ENCODE results near the gene ATP6V0B. TPM values are rescaled to one million over a fixed set of nuclear protein-coding genes. Genes with fewer than 3 reads are reported as not detected.

Gene ATP6V0B
- total and polyA plus RNA-seq, 2 donors (not counting 3 experiments of a cell fraction or from before 2014, with no cell fraction given): 110 to 325 TPM

GRCh38 chr1:43979528-43980254, 4.9 kb downstream of the ATP6V0B start:
- ChIA-PET POLR2A (no interaction called here), CTCF (no interaction called here)
- intact Hi-C loops (cut with micrococcal nuclease): loop anchor here (1.0 kb wide), 1 partner anchor 12 kb away; the partner anchor contains the start of gene CCDC24
- H3K4me3 ChIP-seq (replicated peaks in 1 of 3; ENCODE audit: insufficient read depth in 1 of 3, low read depth in 1 of 3, low read length in 3 of 3): peak overlapping the region; percentile 46 to 66 (median 50)
- H4K20me1 ChIP-seq (replicated peaks; ENCODE audit: control insufficient read depth, extremely low read depth, insufficient read depth, low read length): no peaks in the 10 kb centered on the region
- no peaks in the 10 kb centered on the region for H3K9me1 ChIP-seq (replicated peaks; ENCODE audit: control insufficient read depth, extremely low read depth, insufficient read depth, low read length)
- H3K27me3 ChIP-seq (ENCODE audit: control insufficient read depth in 2 of 2, insufficient read depth in 2 of 2, low read length in 2 of 2): no peaks in the 10 kb centered on the region
- peak; percentile 55 for FAIRE-seq
- H3K79me2 ChIP-seq (ENCODE audit: control insufficient read depth, insufficient read depth, low read length): peaks cover 47% of the 10 kb centered on the region
- H2AFZ ChIP-seq (ENCODE audit: low read depth, low read length): peak overlapping the region; percentile 47
- peaks cover 0 to 12% of the 10 kb centered on the region in 2 experiments for H3K36me3 ChIP-seq (ENCODE audit: control insufficient read depth in 2 of 2, extremely low read depth in 1 of 2, insufficient read depth in 2 of 2, low read length in 2 of 2)
- TF ChIP-seq MYC (IDR thresholded peaks at IDR 0.05; ENCODE audit: low read depth, low read length) (peak; percentile 95), MAX (IDR thresholded peaks at IDR 0.05; ENCODE audit: insufficient read depth, insufficient read length) (peak; percentile 71), FOS (IDR thresholded peaks at IDR 0.05; ENCODE audit: borderline replicate concordance, insufficient read depth, low read length) (no peak)
- peak overlapping the region; percentile 53 for H3K4me2 ChIP-seq (ENCODE audit: insufficient read depth, low read length)
- DNase-seq (ENCODE audit: low read depth, low spot score): peak; percentile 47
- dilution Hi-C loops (cut with MboI; ENCODE audit: extremely low pct_ligation_motif_present, low sequenced_read_pairs): no loop called here
- peaks cover 27% of the 10 kb centered on the region for H3K4me1 ChIP-seq (ENCODE audit: control insufficient read depth, extremely low read depth, insufficient read depth, low read length)
- BruUV-seq (replicated peaks): TSS peak; percentile 25
- peak overlapping the region; percentile 74 for H3K9ac ChIP-seq (replicated peaks; ENCODE audit: extremely low read depth, insufficient read depth, low read length)
- H3K27ac ChIP-seq (ENCODE audit: insufficient read depth, low read depth, low read length): peak overlapping the region; percentile 13
- H3K9me3 ChIP-seq (replicated peaks; ENCODE audit: control insufficient read depth, insufficient read depth, low read length): no peaks in the 10 kb centered on the region

GRCh38 chr1:43980255-43981134, 5.7 kb downstream of the ATP6V0B start:
- Histone ChIP-seq H4K20me1 (replicated peaks; ENCODE audit: control insufficient read depth, extremely low read depth, insufficient read depth, low read length) (no peaks in the 10 kb centered on the region), H3K4me3 (replicated peaks in 1 of 3; ENCODE audit: insufficient read depth in 1 of 3, low read depth in 1 of 3, low read length in 3 of 3) (peak overlapping the region; percentile 46 to 66 (median 50)), H3K79me2 (ENCODE audit: control insufficient read depth, insufficient read depth, low read length) (peaks cover 40% of the 10 kb centered on the region), H3K27ac (ENCODE audit: insufficient read depth, low read depth, low read length) (peak overlapping the region; percentile 13), H3K9me3 (replicated peaks; ENCODE audit: control insufficient read depth, insufficient read depth, low read length) (no peaks in the 10 kb centered on the region), H3K4me2 (ENCODE audit: insufficient read depth, low read length) (peak overlapping the region; percentile 53), H2AFZ (ENCODE audit: low read depth, low read length) (no peak overlapping the region), H3K9ac (replicated peaks; ENCODE audit: extremely low read depth, insufficient read depth, low read length) (peak overlapping the region; percentile 74), H3K36me3 (ENCODE audit: control insufficient read depth in 2 of 2, extremely low read depth in 1 of 2, insufficient read depth in 2 of 2, low read length in 2 of 2) (peaks cover 0 to 17% of the 10 kb centered on the region in 2 experiments), H3K9me1 (replicated peaks; ENCODE audit: control insufficient read depth, extremely low read depth, insufficient read depth, low read length) (no peaks in the 10 kb centered on the region), H3K27me3 (ENCODE audit: control insufficient read depth in 2 of 2, insufficient read depth in 2 of 2, low read length in 2 of 2) (no peaks in the 10 kb centered on the region), H3K4me1 (ENCODE audit: control insufficient read depth, extremely low read depth, insufficient read depth, low read length) (peaks cover 27% of the 10 kb centered on the region)
- CTCF ChIA-PET: no interaction called here
- dilution Hi-C loops (cut with MboI; ENCODE audit: extremely low pct_ligation_motif_present, low sequenced_read_pairs): no loop called here
- TF ChIP-seq EZH2 (IDR thresholded peaks at IDR 0.05; ENCODE audit: borderline replicate concordance, low read depth, low read length, severe bottlenecking): no peak
- TF ChIP-seq JUN (IDR thresholded peaks at IDR 0.05; ENCODE audit: borderline replicate concordance, insufficient read depth, insufficient read length, low read depth): no peak
- no peak for TF ChIP-seq CTCF (IDR thresholded peaks at IDR 0.05; ENCODE audit: extremely low read depth in 1 of 2, insufficient read depth in 1 of 2, low read depth in 1 of 2, low read length in 2 of 2)
- no peak for TF ChIP-seq POLR2A (IDR thresholded peaks at IDR 0.05; ENCODE audit: low read depth, low read length)
- no peak for TF ChIP-seq POLR2AphosphoS5 (IDR thresholded peaks at IDR 0.05; ENCODE audit: insufficient read depth, low read depth, low read length)
- TF ChIP-seq GATA2 (IDR thresholded peaks at IDR 0.05; ENCODE audit: insufficient read depth, insufficient read length, low read depth, low read length): no peak
- no peak for TF ChIP-seq FOS (IDR thresholded peaks at IDR 0.05; ENCODE audit: borderline replicate concordance, insufficient read depth, low read length)
- no peak for TF ChIP-seq MYC (IDR thresholded peaks at IDR 0.05; ENCODE audit: low read depth, low read length)
- no peak for TF ChIP-seq MAX (IDR thresholded peaks at IDR 0.05; ENCODE audit: insufficient read depth, insufficient read length)
- DNase-seq (ENCODE audit: low read depth, low spot score) (no peak), FAIRE-seq (peak; percentile 28)
- intact Hi-C loops (cut with micrococcal nuclease): loop anchor here (1.0 kb wide), 1 partner anchor 11 kb away; the partner anchor contains the start of gene CCDC24
- POLR2A ChIA-PET: no interaction called here
- BruUV-seq (replicated peaks): no TSS peak
